Mesothelial cell of epicardium (in vitro differentiated cells): ENCODE results near the gene PREX1. TPM values are rescaled to one million over a fixed set of nuclear protein-coding genes. Genes with fewer than 3 reads are reported as not detected.

Experiments
- DNase-seq, 2 experiments: peaks; one replicate each; pipeline ENCODE4 v3.0.0; 2021; ENCODE audit warnings: low spot score in 2 of 2; ENCODE audit not compliant: unreplicated experiment in 2 of 2
- H3K27ac Mint-ChIP-seq: 2 replicates; pipeline ENCODE4 v1.8.0; 2021; ENCODE audit warnings: mixed read lengths
- H3K27me3 Mint-ChIP-seq: 2 replicates; pipeline ENCODE4 v1.8.0; 2021; ENCODE audit warnings: low read depth, mixed read lengths
- H3K36me3 Mint-ChIP-seq: 2 replicates; pipeline ENCODE4 v1.8.0; 2021; ENCODE audit warnings: mixed read lengths
- H3K4me1 Mint-ChIP-seq: 2 replicates; pipeline ENCODE4 v1.8.0; 2021; ENCODE audit warnings: mixed read lengths
- H3K4me3 Mint-ChIP-seq: 2 replicates; pipeline ENCODE4 v1.8.0; 2021; ENCODE audit warnings: mild to moderate bottlenecking, moderate library complexity, mixed read lengths
- H3K9me3 Mint-ChIP-seq: 2 replicates; pipeline ENCODE4 v1.8.0; 2021; ENCODE audit warnings: mixed read lengths
- total RNA-seq: library from RNA; stranded (reverse); gene quantifications from 3 replicates; pipeline ENCODE4 v1.2.1, GENCODE V29; 2021
- TF ChIP-seq, protein P1 (sequence below): fragments of 200-600 bp; sonication (generic); IDR thresholded peaks from one replicate; pipeline ENCODE4 v1.5.0; 2021; ENCODE audit warnings: antibody characterized with exemption; ENCODE audit not compliant: unreplicated experiment

Gene PREX1
- total RNA-seq, 1 donor from 2014 or later: 8.3 TPM

DNA sequence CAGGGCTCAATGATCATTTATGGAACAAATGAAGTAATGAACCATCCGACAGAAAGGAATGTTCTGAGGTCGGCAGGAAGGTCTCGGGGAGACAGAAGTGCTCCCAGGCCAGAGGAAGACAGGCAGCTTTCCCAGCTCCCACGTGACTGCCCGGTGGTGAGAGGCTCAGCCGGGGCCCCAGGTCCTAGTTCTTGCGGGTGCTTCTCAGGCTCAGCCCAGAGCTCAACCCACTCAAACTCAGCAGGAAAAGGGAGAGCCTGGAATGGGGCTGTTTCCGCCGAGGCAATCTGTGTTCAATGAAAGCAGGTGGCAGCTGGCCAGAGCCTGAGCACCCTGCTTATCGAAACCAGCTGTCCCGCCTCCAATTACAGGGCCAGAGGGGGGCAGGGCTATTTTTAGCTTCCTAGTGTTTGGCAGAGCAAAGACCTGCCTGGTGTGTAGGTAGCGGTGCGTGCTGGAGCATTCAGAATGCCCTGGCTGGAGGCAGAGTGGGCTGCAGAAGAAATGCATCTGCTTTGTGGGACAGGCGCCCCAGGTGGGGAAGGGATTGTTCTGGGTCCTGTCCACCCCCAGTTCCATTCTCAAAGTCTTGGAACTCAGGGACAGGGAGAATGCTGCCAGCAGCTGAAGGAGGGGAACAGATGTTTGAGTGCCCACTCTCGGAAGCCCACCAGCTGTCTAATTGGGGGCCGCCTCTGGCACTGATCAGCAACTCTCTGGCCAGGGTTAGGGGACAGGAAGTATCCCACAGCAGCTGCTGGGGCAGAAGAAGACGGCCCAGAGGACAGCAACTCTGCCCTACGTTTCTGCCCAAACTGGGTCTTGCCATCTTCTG is 145.1 kb downstream of the PREX1 start:
- TF ChIP-seq, protein P1, sequence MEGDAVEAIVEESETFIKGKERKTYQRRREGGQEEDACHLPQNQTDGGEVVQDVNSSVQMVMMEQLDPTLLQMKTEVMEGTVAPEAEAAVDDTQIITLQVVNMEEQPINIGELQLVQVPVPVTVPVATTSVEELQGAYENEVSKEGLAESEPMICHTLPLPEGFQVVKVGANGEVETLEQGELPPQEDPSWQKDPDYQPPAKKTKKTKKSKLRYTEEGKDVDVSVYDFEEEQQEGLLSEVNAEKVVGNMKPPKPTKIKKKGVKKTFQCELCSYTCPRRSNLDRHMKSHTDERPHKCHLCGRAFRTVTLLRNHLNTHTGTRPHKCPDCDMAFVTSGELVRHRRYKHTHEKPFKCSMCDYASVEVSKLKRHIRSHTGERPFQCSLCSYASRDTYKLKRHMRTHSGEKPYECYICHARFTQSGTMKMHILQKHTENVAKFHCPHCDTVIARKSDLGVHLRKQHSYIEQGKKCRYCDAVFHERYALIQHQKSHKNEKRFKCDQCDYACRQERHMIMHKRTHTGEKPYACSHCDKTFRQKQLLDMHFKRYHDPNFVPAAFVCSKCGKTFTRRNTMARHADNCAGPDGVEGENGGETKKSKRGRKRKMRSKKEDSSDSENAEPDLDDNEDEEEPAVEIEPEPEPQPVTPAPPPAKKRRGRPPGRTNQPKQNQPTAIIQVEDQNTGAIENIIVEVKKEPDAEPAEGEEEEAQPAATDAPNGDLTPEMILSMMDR: no peak
- peak; percentile 74 to 87 for DNase-seq
- Mint-ChIP-seq H3K27me3 (no peaks in the 10 kb centered on the region), H3K4me3 (no peak overlapping the region), H3K4me1 (peaks cover 20% of the 10 kb centered on the region), H3K36me3 (no peaks in the 10 kb centered on the region), H3K9me3 (no peaks in the 10 kb centered on the region), H3K27ac (peak overlapping the region; percentile 72)

DNA sequence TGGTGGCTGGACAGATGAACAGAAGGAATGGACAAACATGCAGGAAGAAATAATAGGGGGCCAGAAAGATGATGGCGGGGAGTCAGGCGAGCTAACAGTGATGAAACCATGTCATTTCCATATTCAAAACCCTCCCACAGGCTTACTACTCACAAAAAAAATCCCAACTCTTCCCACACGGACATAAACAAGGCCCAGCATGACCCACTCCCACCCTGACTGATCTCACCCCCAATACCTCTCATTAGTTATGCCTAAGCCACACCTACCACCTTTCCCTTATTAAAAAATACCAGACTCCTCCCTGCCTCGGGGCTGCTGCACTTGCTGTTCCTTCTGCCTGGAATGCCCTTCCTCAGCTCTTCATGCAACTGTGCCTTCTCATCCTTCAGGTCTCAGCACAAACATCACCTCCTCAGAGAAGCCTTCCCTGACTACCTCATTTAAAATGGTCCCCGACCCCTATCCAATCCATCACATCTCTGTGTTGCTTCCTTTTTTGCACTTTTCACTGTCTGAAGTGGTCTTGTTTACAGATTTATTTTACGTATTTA is 145.8 kb downstream of the PREX1 start:
- Mint-ChIP-seq H3K36me3 (no peaks in the 10 kb centered on the region), H3K4me1 (peaks cover 12% of the 10 kb centered on the region), H3K4me3 (no peak overlapping the region), H3K27me3 (no peaks in the 10 kb centered on the region), H3K27ac (no peak overlapping the region), H3K9me3 (no peaks in the 10 kb centered on the region)
- TF ChIP-seq, protein P1: no peak
- DNase-seq: no peak

DNA sequence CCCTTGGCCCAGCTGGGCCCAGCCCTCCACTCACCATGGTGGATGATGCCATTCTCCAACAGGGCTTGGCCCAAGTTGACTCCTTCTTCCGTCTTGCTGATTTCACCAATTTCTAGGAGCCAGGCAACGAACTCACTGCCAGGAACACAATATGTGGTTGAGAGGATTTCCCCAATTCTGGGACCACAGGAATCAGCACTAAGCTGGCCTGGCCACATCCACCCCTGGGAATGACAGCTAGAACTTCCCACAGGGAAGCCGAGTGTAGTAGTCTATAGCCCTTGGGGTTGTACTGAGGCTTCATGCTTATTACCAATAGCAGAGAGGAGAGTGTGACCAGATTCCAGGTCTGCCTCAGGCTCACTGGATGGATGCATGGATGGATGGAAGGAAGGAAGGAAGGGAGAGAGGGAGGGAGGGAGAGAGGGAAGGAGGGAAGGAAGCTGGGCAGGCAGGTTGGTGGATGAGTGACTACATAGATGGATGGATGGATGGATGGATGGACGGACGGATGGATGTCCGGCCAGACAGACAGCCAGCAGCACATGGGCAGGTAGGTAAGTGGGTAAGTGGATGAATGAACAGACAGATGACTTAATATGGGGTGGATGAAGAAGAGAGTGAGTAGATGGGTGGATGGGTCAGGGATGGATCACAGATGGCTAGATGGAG is 146.5 kb downstream of the PREX1 start:
- no peak overlapping the region for H3K4me3 Mint-ChIP-seq
- H3K4me1 Mint-ChIP-seq: peaks cover 8% of the 10 kb centered on the region
- no peaks in the 10 kb centered on the region for H3K27me3 Mint-ChIP-seq
- DNase-seq: no peak
- H3K36me3 Mint-ChIP-seq: no peaks in the 10 kb centered on the region
- TF ChIP-seq, protein P1: no peak
- no peaks in the 10 kb centered on the region for H3K9me3 Mint-ChIP-seq
- H3K27ac Mint-ChIP-seq: no peak overlapping the region

DNA sequence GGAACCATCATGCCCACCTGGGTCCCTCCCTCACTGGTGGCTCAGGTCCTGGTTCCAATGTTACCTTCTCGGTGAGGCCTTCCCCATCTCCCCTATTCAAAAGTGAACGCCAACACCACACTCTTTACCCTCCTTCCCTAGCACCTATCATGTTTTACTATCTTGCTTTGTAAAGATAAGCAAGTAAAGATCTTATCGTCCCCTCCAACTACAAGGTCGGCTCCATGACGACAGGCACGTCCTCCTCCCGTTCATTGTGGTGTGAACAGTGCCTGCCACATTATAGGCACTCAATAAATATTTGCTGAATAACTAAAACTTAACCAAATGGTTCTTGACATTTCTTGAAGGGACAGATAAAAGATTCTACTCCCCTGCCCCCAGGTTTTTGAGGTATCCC is 147.1 kb downstream of the PREX1 start:
- no peaks in the 10 kb centered on the region for H3K9me3 Mint-ChIP-seq
- TF ChIP-seq, protein P1: no peak
- no peak overlapping the region for H3K27ac Mint-ChIP-seq
- H3K36me3 Mint-ChIP-seq: no peaks in the 10 kb centered on the region
- DNase-seq: no peak
- H3K4me3 Mint-ChIP-seq: no peak overlapping the region
- no peaks in the 10 kb centered on the region for H3K27me3 Mint-ChIP-seq
- peaks cover under 1% of the 10 kb centered on the region for H3K4me1 Mint-ChIP-seq

DNA sequence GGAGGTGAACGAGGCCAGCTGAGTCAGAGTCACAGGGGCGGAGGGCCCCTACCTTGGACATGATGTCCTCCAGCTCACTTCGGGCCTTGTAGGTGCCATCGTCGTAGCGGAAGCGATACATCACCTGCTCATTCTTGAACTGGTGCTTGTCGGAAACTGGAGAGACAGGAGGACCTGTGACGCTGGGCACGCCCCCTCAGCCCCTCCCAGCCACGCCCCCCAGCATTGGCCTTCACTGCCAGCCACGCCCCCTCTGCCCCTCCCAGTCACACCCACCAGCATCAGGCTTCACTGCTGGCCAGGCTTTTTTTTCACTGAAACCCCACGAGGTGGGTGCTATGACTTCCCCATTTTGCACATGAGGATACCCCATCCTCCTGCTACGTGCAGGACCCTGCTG is 148.2 kb downstream of the PREX1 start:
- Mint-ChIP-seq H3K27ac (no peak overlapping the region), H3K4me1 (no peaks in the 10 kb centered on the region), H3K9me3 (no peaks in the 10 kb centered on the region), H3K4me3 (no peak overlapping the region), H3K36me3 (peaks cover 3% of the 10 kb centered on the region), H3K27me3 (no peaks in the 10 kb centered on the region)
- DNase-seq: no peak
- TF ChIP-seq, protein P1: no peak
